BJ (cell line): ENCODE results near the gene FLNC. TPM values are rescaled to one million over a fixed set of nuclear protein-coding genes. Genes with fewer than 3 reads are reported as not detected.
A peak's percentile ranks its signal among the peaks of the same experiment; 100 is the strongest.

Experiments
- CTCF ChIA-PET: fragments of 350-600 bp; formaldehyde crosslinking; extraction: SDS; loops from one replicate; lab custom pipeline; 2021; ENCODE audit warnings: antibody characterized with exemption, inconsistent platforms; lab: Yijun Ruan, JAX
- POLR2A ChIA-PET: fragments of 300-600 bp; sonication (Branson Sonifier 250); formaldehyde crosslinking; extraction: SDS; loops from one replicate; lab custom pipeline; 2021; ENCODE audit warnings: antibody characterized with exemption; lab: Charles Lee
- DNase-seq: peaks from one replicate; pipeline ENCODE4 v3.0.0-alpha.2; 2011; ENCODE audit warnings: low read depth
- H3K27me3 ChIP-seq: 2 replicates; pipeline ENCODE4 v1.6.0; 2011; ENCODE audit warnings: low read length; ENCODE audit not compliant: control insufficient read depth, insufficient read depth
- H3K36me3 ChIP-seq: 2 replicates; pipeline ENCODE4 v1.5.1; 2011; ENCODE audit warnings: low read length; ENCODE audit not compliant: control insufficient read depth, insufficient read depth
- H3K4me3 ChIP-seq: 2 replicates; pipeline ENCODE4 v1.5.1; 2011; ENCODE audit warnings: low read depth, mild to moderate bottlenecking, control low read depth, low read length
- CTCF ChIP-seq: IDR thresholded peaks from 2 replicates; pipeline ENCODE4 v1.5.1; 2011; ENCODE audit warnings: low read depth, mild to moderate bottlenecking, control low read depth, inconsistent platforms, low read length, moderate library complexity; ENCODE audit not compliant: insufficient read depth
- polyA plus RNA-seq: library from polyadenylated mRNA; depleted of rRNA; stranded (reverse); fragments of >200 nt; gene quantifications from 2 replicates; pipeline ENCODE4 v1.2.3, GENCODE V29; 2011

FLNC gene
- polyA plus RNA-seq, 1 experiment = 58.6 TPM

GRCh38 chr7:128900237-128900636 is 70.0 kb downstream of the FLNC start:
- no peaks in the 10 kb centered on the region for H3K36me3 ChIP-seq
- H3K4me3 ChIP-seq = no peak overlapping the region
- no peaks in the 10 kb centered on the region; the same call in 1 of the 2 replicates for H3K27me3 ChIP-seq
- TF ChIP-seq CTCF = no peak
- no peak for DNase-seq
- ChIA-PET CTCF (interaction anchor here (1.1 to 7.2 kb wide), 5 partner anchors 15 to 225 kb away, joined by 3 to 77 read pairs (median 5); no protein-coding TSS in a partner anchor), POLR2A (no interaction called here)

GRCh38 chr7:128902761-128903585 is 72.8 kb downstream of the FLNC start:
- H3K4me3 ChIP-seq = no peak overlapping the region
- no peaks in the 10 kb centered on the region for H3K36me3 ChIP-seq
- ChIA-PET POLR2A (no interaction called here), CTCF (interaction anchor here (0.8 to 7.2 kb wide), 7 partner anchors 20 to 196 kb away, joined by 3 to 77 read pairs (median 4); partner anchors contain the start of gene ATP6V1F)
- no peaks in the 10 kb centered on the region; the same call in none of the 2 replicates for H3K27me3 ChIP-seq
- no peak for TF ChIP-seq CTCF
- no peak for DNase-seq

- no peak for TF ChIP-seq CTCF
- Histone ChIP-seq H3K27me3 (peaks cover 2% of the 10 kb centered on the region), H3K36me3 (no peaks in the 10 kb centered on the region), H3K4me3 (no peak overlapping the region)
- DNase-seq = no peak
- POLR2A ChIA-PET = no interaction called here
- CTCF ChIA-PET = interaction anchor here (0.8 to 7.2 kb wide), 8 partner anchors 11 to 195 kb away, joined by 3 to 77 read pairs (median 4); partner anchors contain the start of gene ATP6V1F
Observed at GRCh38 chr7:128903621-128904361, 73.6 kb downstream of the FLNC start.

GRCh38 chr7:128904381-128905197 is 74.4 kb downstream of the FLNC start:
- Histone ChIP-seq H3K36me3 (no peaks in the 10 kb centered on the region), H3K4me3 (no peak overlapping the region), H3K27me3 (peaks cover 7% of the 10 kb centered on the region)
- TF ChIP-seq CTCF = peak; percentile 63
- no peak for DNase-seq
- ChIA-PET CTCF (interaction anchor here (1.0 to 7.2 kb wide), 4 partner anchors 12 to 194 kb away, joined by 3 to 77 read pairs (median 5); no protein-coding TSS in a partner anchor), POLR2A (no interaction called here)
